ENCODE measurements around the gene ANKRD16. TPM values are rescaled to one million over a fixed set of nuclear protein-coding genes. Genes with fewer than 3 reads are reported as not detected.
A peak's percentile ranks its signal among the peaks of the same experiment; 100 is the strongest.

Gene ANKRD16
- total and polyA plus RNA-seq, 2 donors (not counting 1 experiment from before 2014, with no cell fraction given), result 10.9 to 12.6 TPM

DNA sequence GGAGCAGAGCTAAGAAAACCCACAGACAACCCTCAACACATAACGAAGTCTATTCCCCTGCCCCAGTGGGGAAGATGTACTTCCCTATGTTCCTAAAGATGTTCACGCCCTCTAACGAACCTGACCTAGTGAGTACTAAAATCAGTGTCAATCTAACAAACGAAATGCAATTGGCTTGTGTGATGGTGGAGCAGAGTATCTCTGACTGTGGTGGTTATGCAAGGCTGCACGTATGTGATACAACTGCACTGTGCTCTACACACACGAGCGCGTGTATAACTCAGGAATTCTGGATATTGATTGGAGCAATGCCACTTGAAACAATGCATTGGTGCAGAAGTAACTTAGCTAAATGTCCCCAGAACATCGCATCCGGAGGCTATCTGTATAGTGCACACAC is 1.3 kb downstream of the ANKRD16 start:
- no peaks in the 10 kb centered on the region for H3K9me3 ChIP-seq (ENCODE audit: control extremely low read depth in 1 of 3, control insufficient read depth in 2 of 3, insufficient read depth in 1 of 3, low read length in 2 of 3)
- peaks cover 4 to 22% of the 10 kb centered on the region in 2 experiments for H3K36me3 ChIP-seq (replicated peaks in 1 of 2; ENCODE audit: control extremely low read depth in 1 of 2, control insufficient read depth in 1 of 2, extremely low read depth in 1 of 2, insufficient read depth in 2 of 2, low read length in 1 of 2)
- H3K4me3 ChIP-seq (ENCODE audit: control extremely low read depth in 1 of 5, extremely low read depth in 1 of 5, insufficient read depth in 1 of 5, low read depth in 2 of 5, low read length in 4 of 5), result peak overlapping the region; percentile 12 to 88 (median 77)
- H3K27ac ChIP-seq (ENCODE audit: low read length in 2 of 2), result peak overlapping the region in 1 of 2 donors; percentile 30
- H4K20me1 ChIP-seq (ENCODE audit: control insufficient read depth, insufficient read depth, low read length, poor library complexity, severe bottlenecking), result peaks cover 33% of the 10 kb centered on the region
- WGBS (ENCODE audit: insufficient coverage), result 23% methylated on average over 7 of the region's 10 CpGs
- H3K27me3 Mint-ChIP-seq, result no peaks in the 10 kb centered on the region
- intact Hi-C loops (cut with micrococcal nuclease), result loop anchor here (2.0 to 5.0 kb wide), 2 partner anchors 204 to 261 kb away; partner anchors contain the start of gene TASOR2
- peaks cover 50% of the 10 kb centered on the region for H3K4me1 Mint-ChIP-seq
- peaks cover 28 to 30% of the 10 kb centered on the region in 2 donors for H3K4me1 ChIP-seq (ENCODE audit: control insufficient read depth in 2 of 2, insufficient read depth in 2 of 2, low read length in 2 of 2)
- peak overlapping the region; percentile 93 for H2AFZ ChIP-seq (ENCODE audit: insufficient read depth, low read depth, low read length, poor library complexity, severe bottlenecking)
- no peak for TF ChIP-seq EZH2 (IDR thresholded peaks at IDR 0.05; ENCODE audit: borderline replicate concordance, insufficient read depth, low read depth, low read length, poor library complexity, severe bottlenecking)
- TF ChIP-seq, protein P1, sequence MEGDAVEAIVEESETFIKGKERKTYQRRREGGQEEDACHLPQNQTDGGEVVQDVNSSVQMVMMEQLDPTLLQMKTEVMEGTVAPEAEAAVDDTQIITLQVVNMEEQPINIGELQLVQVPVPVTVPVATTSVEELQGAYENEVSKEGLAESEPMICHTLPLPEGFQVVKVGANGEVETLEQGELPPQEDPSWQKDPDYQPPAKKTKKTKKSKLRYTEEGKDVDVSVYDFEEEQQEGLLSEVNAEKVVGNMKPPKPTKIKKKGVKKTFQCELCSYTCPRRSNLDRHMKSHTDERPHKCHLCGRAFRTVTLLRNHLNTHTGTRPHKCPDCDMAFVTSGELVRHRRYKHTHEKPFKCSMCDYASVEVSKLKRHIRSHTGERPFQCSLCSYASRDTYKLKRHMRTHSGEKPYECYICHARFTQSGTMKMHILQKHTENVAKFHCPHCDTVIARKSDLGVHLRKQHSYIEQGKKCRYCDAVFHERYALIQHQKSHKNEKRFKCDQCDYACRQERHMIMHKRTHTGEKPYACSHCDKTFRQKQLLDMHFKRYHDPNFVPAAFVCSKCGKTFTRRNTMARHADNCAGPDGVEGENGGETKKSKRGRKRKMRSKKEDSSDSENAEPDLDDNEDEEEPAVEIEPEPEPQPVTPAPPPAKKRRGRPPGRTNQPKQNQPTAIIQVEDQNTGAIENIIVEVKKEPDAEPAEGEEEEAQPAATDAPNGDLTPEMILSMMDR (IDR thresholded peaks at IDR 0.05), result no peak
- ChIA-PET CTCF (interaction anchor here (0.9 to 3.5 kb wide), 8 partner anchors 9 to 199 kb away, joined by 3 to 25 read pairs (median 4); no protein-coding TSS in a partner anchor), POLR2A (interaction anchor here (0.6 to 2.8 kb wide), 4 partner anchors 48 to 88 kb away, joined by 6 to 13 read pairs (median 6); partner anchors contain the start of gene GDI2)
- ATAC-seq (ENCODE audit: low read depth), result no peak
- H3K27me3 ChIP-seq (replicated peaks in 1 of 4; ENCODE audit: control extremely low read depth in 1 of 4, control insufficient read depth in 3 of 4, insufficient read depth in 4 of 4, low read length in 3 of 4), result no peaks in the 10 kb centered on the region
- DNase-seq, result peak; percentile 25
- H3K9ac ChIP-seq (ENCODE audit: low read length), result peak overlapping the region; percentile 82
- peak overlapping the region; percentile 88 for H3K27ac Mint-ChIP-seq
- peak overlapping the region; percentile 94 for H3K4me3 Mint-ChIP-seq
- H3K9me3 Mint-ChIP-seq (ENCODE audit: insufficient read depth), result no peaks in the 10 kb centered on the region
- H3K4me2 ChIP-seq (replicated peaks; ENCODE audit: low read depth, low read length, poor library complexity, severe bottlenecking), result peak overlapping the region; percentile 99
- H3K79me2 ChIP-seq (ENCODE audit: control insufficient read depth, insufficient read depth, low read length), result peaks cover 53% of the 10 kb centered on the region

DNA sequence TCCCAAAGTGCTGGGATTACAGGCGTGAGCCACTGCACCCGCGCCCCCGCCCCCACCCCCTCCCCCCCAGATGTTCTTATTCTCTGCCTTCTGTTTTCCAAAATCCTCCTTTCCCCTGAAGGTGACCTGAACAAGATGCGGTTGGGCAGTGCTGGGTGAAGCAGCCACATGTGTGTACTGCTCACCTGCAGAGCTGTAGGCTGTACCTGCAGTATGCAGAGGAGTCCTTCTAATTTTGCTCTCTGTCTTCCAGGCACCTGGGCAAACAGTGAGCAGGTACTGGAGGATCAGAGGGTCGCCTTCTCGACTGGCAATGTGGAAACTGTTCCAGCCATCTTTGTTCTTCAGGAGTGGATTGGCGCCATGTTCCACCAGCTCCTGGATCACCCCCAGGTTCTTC is 2.1 kb downstream of the ANKRD16 start:
- intact Hi-C loops (cut with micrococcal nuclease), result loop anchor here (2.0 to 5.0 kb wide), 2 partner anchors 203 to 260 kb away; partner anchors contain the start of gene TASOR2
- Histone ChIP-seq H4K20me1 (ENCODE audit: control insufficient read depth, insufficient read depth, low read length, poor library complexity, severe bottlenecking) (peaks cover 28% of the 10 kb centered on the region), H3K79me2 (ENCODE audit: control insufficient read depth, insufficient read depth, low read length) (peaks cover 46% of the 10 kb centered on the region), H3K27ac (ENCODE audit: low read length in 2 of 2) (no peak overlapping the region), H2AFZ (ENCODE audit: insufficient read depth, low read depth, low read length, poor library complexity, severe bottlenecking) (no peak overlapping the region), H3K4me1 (ENCODE audit: control insufficient read depth in 2 of 2, insufficient read depth in 2 of 2, low read length in 2 of 2) (peaks cover 28 to 30% of the 10 kb centered on the region in 2 donors), H3K27me3 (replicated peaks in 1 of 4; ENCODE audit: control extremely low read depth in 1 of 4, control insufficient read depth in 3 of 4, insufficient read depth in 4 of 4, low read length in 3 of 4) (no peaks in the 10 kb centered on the region), H3K36me3 (replicated peaks in 1 of 2; ENCODE audit: control extremely low read depth in 1 of 2, control insufficient read depth in 1 of 2, extremely low read depth in 1 of 2, insufficient read depth in 2 of 2, low read length in 1 of 2) (peaks cover 4 to 28% of the 10 kb centered on the region in 2 experiments), H3K4me3 (ENCODE audit: control extremely low read depth in 1 of 5, extremely low read depth in 1 of 5, insufficient read depth in 1 of 5, low read depth in 2 of 5, low read length in 4 of 5) (no peak overlapping the region), H3K9me3 (ENCODE audit: control extremely low read depth in 1 of 3, control insufficient read depth in 2 of 3, insufficient read depth in 1 of 3, low read length in 2 of 3) (no peaks in the 10 kb centered on the region), H3K9ac (ENCODE audit: low read length) (no peak overlapping the region), H3K4me2 (replicated peaks; ENCODE audit: low read depth, low read length, poor library complexity, severe bottlenecking) (peak overlapping the region; percentile 99)
- no peaks in the 10 kb centered on the region for H3K27me3 Mint-ChIP-seq
- ChIA-PET CTCF (interaction anchor here (1.1 to 3.5 kb wide), 4 partner anchors 8 to 81 kb away, joined by 3 to 25 read pairs (median 5); no protein-coding TSS in a partner anchor), POLR2A (interaction anchor here (0.6 to 2.8 kb wide), 3 partner anchors 74 to 88 kb away, joined by 6 to 13 read pairs (median 6); partner anchors contain the start of gene GDI2)
- no peaks in the 10 kb centered on the region for H3K9me3 Mint-ChIP-seq (ENCODE audit: insufficient read depth)
- ATAC-seq (ENCODE audit: low read depth), result no peak
- H3K4me1 Mint-ChIP-seq, result peaks cover 47% of the 10 kb centered on the region
- WGBS (ENCODE audit: insufficient coverage), result 100% methylated on average over 4 of the region's 8 CpGs
- TF ChIP-seq EZH2 (IDR thresholded peaks at IDR 0.05; ENCODE audit: borderline replicate concordance, insufficient read depth, low read depth, low read length, poor library complexity, severe bottlenecking), result no peak
- TF ChIP-seq, protein P1 (IDR thresholded peaks at IDR 0.05), result no peak
- H3K27ac Mint-ChIP-seq, result peak overlapping the region; percentile 88
- H3K4me3 Mint-ChIP-seq, result peak overlapping the region; percentile 94
- no peak for DNase-seq

Data from B cell (primary cell).